Left renal cortex interstitium (tissue), 4 donors: ENCODE measurements around the gene TP53INP2. TPM values are rescaled to one million over a fixed set of nuclear protein-coding genes. Genes with fewer than 3 reads are reported as not detected.
"Not testable (repeated sequence)": the region's sequence is repeated elsewhere in the genome, so short reads cannot be mapped to it uniquely, and the experiment has no call there.

Experiments
- DNase-seq, 4 donors: peaks; one replicate each; pipeline ENCODE4 v3.0.0-alpha.2; 2013; ENCODE audit warnings: low read depth in 4 of 4, low spot score in 2 of 4, missing footprints in 1 of 4
- polyA plus RNA-seq, 4 donors: library from polyadenylated mRNA; unstranded; fragments of 120-200 nt; gene quantifications; one replicate each; pipeline ENCODE4 v1.2.1, GENCODE V29; 2013; ENCODE audit not compliant: insufficient read length in 4 of 4

TP53INP2 gene, protein sequence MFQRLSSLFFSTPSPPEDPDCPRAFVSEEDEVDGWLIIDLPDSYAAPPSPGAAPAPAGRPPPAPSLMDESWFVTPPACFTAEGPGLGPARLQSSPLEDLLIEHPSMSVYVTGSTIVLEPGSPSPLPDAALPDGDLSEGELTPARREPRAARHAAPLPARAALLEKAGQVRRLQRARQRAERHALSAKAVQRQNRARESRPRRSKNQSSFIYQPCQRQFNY
- 10 to 100 TPM; 11.0 to 14.9 (median 12.4) TPM for polyA plus RNA-seq

DNA sequence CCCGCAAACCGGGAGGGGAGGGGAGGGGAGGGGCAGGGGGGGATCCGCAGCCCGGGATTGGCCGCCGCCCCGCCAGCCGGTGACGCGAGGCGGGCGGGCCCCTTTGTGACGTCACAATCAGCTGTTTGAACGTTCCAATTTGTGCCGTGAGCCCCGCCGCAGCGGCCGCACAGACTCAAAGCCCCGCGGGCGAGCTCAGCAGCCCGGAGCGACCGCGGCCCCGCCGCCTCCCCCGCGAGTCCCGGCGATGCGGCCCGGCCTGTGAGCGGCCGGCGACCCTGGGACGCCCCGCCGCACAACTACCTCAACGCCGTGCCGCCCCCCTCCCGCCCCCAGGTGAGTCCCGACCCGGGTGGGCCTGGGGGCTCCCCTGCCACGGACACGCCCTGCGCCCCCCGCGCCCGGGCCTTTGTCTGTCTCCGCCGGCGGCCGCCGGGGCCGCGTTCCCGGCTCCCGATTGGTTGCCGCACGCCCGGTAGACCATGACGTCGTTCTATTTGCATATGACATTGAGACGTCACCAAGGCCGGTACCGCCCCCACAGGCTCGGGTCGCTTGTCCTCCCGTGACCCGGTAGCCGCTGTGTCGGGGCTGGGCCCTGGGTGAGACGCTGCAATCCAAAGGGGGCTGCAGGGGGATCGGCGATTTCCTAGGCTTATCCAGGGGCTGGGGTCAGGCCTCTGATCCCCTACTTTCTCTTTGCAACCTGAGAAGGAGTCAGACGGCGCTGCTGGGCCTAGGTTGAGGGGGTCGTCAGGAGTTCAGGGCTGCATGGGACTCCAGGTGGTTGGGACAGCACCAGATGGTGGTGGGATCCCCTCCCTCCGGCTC lies at the start of gene TP53INP2:
Gene TP53INP2, plus strand, starts transcription at position 168 of the 831 bp plus-strand sequence. CDS start 4,396 bp downstream, outside the sequence.
- DNase-seq: peak in 3 of 4 donors; percentile 67 to 80 (median 74)

DNA sequence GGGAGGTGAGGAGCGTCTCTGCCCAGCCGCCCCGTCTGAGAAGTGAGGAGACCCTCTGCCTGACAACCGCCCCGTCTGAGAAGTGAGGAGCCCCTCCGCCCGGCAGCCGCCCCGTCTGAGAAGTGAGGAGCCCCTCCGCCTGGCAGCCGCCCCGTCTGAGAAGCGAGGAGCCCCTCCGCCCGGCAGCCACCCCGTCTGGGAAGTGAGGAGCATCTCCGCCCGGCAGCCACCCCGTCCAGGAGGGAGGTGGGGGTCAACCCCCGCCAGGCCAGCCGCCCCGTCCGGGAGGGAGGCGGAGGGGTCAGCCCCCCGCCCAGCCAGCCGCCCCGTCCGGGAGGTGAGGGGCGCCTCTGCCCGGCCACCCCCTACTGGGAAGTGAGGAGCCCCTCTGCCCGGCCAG lies 45.5 kb upstream of the TP53INP2 start:
- DNase-seq: not testable (repeated sequence)

DNA sequence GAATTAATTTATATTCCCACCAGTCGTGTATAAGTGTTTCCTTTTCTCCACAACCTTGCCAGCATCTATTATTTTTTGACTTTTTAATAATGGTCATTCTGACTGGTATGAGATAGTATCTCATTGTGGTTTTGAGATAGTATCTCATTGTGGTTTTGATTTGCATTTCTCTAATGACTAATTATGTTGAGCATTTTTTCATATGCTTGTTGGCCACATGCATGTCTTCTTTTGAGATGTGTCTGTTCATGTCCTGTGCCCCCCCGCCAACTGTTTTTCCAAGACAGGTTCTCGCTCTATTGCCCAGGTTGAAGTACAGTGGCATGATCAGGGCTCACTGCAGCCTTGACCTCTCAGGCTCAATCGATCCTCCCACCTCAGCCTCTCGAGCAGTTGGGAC lies 42.3 kb upstream of the TP53INP2 start:
- DNase-seq: not testable (repeated sequence)

DNA sequence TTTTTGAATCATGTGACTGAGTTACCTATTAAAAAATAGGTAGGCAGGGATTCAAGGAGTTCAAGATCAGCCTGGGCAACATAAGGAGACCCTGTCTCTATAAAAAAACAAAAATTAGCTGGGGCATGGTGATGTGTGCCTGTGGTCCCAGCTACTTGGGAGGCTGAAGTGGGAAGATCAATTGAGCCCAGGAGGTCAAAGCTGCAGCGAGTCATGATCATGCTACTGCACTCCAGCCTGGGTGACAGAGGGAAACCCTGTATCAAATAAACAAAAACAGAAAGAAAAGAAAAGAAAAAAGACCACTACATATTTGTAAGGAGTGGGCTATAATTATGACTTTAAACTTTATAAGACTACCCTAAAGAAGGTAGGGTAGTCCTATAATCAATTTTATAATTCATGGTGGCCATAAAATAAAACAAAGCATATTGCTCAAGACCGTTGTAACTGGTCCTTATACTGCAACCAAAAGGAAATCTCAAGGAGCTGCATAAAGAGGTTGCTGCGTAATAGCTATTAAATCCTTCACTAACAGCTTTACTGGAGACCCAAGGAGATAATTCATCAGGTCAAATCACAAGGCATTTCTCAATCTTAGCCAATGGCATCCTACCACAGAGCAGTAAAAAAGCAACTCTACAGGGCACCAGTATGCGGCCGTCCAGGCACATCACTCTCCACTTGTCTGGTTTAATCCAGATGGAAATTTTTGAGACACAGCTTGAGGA lies 40.8 kb upstream of the TP53INP2 start:
- no peak for DNase-seq

DNA sequence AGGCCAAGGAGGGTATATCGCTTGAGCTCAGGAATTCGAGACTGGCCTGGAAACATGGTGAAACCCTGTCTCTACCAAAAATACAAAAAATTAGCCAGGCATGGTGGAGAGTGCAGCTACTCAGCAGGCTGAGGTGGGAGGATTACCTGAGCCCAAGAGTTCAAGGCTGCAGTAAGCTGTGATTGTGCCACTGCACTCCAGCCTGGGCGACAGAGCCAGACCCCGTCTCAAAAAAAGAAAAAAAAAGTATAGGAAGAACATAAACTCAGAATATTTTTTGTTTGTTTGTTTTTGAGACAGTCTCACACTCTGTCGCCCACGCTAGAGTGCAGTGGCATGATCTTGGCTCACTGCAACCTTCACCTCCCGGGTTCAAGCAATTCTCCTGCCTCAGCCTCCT lies 39.4 kb upstream of the TP53INP2 start:
- DNase-seq: not testable (repeated sequence)

DNA sequence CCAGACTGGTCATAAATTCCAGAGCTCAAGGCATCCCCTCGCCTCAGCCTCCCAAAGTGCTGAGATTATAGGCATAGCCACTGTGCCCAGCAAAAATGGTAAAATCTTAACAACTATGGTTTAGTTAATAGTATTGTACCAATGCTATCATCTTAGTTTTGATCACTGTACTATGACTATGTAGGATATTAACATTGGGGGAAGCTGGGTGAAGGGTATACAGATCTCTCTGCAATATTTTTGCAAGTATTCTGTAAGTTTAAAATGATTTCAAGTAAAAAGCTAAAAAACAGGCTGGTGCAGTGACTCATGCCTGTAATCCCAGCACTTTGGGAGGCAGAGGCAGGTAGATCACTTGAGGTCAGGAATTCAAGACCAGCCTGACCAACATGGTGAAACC lies 35.0 kb upstream of the TP53INP2 start:
- DNase-seq: no peak

DNA sequence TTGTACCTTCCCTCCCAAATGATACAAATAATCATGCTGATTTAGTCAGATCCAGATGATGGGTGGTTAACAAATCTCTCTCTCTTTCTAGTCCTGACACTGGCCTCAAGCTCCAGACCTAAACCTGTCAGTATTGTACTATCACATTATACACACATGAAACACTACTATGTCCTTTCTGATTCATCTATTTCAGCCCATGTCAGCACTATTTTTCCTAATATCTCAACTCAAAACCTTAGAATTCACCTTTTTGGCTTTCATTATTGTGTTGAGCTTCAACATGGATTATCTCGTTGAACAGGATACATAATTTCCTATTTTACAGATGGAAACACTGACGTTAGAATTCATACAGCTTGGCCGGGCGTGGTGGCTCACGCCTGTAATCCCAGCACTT lies 30.7 kb upstream of the TP53INP2 start:
- DNase-seq: no peak

DNA sequence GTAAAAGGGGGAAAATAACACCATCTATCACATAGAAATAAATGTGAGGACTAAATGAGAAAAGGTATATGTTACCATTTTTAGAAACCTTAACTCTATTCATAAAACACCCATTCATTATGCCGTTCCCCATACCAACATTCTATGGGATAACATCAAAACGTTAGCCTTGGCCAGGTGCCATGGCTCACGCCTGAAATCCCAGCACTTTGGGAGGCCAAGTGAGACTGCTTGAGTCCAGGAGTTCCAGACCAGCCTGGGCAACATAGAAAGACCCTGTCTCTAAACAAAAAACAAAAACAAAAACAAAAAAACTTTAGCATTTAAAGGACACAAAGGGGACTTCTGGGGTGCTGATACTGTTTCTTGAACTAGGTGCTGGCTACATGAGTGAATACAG lies 28.6 kb upstream of the TP53INP2 start:
- no peak for DNase-seq

DNA sequence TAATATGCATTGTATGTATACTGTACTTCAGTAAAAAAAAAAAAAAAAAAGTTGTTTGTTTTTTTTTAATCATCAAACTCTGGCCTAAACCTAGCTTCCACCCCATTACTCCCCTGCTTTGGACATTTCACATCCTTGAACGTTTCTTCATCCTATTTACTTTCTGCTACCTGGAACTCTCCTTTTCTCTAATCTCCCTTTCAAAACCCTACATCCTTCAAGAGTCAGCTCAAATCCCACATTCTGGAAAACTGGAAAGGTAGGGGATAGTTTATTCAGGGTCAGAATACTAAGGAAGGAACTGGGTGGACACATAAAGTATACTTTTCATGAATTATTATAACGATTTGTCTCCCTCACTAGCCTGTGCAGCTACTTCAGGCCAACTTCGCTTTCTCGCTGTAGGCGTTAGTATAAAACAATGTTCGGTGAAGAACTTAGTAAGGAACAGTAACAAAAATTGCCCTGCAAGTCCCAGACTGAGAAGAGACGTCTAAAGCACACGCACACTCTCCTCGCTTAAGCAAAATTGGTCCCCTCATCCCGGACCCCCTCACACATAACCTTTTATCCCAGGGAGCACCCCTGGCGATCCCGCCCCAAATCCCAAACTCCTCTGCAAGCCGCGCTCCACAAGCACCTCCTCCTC lies 28.0 kb upstream of the TP53INP2 start:
- DNase-seq: peak in 2 of 4 donors; percentile 31 to 37

DNA sequence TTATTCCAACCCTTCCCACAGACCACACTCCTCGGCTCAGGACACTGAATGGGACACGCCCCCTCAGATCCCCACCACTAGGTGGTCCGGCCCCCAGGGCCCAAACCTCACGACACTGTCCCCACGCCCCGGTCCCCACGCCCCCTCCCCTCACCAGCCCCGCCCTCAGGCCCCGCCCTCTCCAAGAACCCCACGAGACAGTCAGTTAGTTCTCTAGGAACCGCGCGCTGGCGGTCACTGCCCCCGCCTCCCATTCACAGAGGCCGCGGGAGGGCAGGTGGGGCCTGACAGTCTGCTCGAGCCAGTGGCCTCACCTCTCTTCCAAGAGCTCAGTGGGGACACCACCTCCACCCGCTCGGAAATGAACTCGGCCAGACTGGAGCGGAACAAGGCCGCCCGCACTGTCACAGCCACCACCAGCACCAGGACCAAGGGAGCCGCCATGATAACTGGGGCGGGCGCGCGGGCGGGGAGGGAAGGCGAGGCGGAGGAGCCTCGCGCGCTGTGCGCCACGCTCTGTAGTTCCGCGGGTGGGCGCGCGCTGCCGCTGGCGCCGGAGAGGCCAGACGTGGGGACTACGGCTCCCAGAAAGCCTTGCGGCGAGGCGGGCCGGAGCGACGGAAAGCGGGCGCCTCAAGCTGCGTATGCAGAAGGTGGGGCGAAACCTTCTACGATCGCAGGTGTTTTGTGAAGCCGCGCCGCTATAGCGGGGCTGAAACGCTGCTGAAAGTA lies 27.3 kb upstream of the TP53INP2 start, which contains the start of gene PIGU:
Gene PIGU, minus strand, starts transcription at position 451 of the 732 bp plus-strand sequence. Its CDS starts 7 bp downstream, at position 444.
- peak; percentile 75 to 93 (median 89) for DNase-seq

DNA sequence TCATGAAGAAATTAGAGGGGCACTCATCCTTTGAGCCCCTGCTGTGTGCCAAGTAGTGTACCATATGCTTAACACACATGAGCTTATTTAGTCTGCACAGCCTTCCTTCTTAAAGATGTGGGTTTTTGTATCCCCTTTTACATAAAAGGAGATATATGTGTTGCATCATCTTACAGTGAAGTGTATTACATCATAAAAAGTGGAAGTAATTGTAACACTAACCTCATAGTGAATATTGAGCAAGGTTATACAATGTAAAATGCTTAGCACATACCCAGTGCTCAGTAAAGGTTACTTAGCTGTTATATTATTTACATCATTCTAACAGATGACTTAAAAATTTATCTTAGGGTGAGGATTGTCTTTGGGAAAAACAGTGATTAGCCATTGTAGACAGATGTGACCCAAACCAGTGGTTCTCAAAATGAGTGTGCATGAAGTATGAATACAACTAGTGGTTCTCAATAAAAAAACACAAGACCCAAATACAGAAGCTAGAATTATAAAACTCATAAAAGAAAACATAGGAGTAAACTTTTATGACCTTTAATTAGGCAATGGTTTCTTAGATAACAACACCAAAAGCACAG lies 23.5 kb upstream of the TP53INP2 start:
- no peak for DNase-seq

DNA sequence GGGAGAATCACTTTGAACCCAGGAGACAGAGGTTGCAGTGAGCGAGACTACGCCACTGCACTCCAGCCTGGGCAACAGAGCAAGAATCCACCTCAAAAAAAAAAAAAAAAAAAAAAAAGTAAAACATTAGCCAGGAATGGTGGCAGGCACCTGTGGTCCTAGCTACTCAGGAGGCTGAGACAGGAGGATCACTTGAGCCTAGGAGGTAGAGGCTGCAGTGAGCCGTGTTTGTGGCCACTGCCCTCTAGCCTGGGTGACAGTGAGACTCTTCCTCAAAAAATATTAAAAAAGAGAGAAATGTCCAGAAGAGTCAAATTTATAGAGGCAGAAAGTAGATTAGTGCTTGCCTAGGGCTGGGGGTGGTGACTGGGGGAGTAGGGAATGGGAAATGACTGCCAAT lies 20.5 kb upstream of the TP53INP2 start:
- no peak for DNase-seq

DNA sequence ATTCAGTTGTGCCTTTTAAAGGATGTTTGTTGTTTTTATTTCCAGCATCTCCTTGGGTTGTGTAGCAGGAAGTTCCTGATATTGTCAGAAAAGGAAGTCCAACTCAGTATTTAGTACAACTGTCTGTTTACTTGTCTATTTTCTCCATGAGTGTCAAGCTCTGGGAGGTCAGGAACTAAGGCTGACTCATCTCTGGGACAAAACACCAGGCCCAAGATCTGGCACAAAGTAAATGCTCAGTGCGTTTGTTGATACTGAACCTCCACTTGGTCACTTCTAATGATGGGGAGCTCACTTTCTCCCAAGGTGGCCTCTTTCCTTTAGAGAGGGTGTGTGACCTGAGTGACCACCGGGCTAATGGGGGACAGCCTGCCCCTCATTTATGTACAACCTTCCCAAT lies 14.7 kb upstream of the TP53INP2 start:
- no peak for DNase-seq

DNA sequence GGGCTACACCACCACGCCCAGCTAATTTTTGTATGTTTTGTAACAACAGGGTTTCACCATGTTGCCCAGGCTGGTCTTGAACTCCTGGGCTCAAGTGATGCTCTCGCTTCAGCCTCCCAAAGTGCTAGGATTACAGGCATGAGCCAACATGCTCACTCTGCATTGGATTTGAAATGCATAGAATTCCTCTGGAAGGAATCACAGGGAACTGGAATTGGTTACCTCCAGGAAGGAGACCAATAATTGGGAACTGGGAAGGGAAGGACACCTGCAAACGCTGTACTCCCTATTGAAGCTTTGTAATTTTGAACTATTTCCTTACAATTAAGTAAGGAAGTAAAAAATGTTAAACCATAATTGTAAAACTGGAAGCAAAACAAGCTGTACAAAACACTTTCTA lies 12.3 kb upstream of the TP53INP2 start:
- DNase-seq: no peak

DNA sequence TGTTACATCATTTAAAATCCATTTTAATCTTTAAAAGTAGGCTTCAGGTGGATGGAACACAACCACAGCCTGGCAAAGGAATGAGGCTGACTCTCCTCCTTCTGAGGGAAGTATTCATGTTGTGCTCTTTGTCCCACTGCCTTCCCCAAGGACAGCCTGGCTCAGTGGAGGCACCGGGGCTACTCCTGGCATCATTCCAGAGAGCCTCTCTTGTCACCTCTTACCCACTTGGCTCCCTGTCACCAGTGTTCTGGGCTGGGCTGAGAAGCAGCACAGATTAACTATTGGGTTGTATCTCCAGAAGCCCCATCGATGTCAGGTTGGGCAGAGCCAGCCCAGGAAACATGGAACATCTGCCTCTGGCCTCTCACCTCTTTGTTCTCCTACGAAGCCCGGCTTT lies 10.7 kb upstream of the TP53INP2 start:
- DNase-seq: no peak

DNA sequence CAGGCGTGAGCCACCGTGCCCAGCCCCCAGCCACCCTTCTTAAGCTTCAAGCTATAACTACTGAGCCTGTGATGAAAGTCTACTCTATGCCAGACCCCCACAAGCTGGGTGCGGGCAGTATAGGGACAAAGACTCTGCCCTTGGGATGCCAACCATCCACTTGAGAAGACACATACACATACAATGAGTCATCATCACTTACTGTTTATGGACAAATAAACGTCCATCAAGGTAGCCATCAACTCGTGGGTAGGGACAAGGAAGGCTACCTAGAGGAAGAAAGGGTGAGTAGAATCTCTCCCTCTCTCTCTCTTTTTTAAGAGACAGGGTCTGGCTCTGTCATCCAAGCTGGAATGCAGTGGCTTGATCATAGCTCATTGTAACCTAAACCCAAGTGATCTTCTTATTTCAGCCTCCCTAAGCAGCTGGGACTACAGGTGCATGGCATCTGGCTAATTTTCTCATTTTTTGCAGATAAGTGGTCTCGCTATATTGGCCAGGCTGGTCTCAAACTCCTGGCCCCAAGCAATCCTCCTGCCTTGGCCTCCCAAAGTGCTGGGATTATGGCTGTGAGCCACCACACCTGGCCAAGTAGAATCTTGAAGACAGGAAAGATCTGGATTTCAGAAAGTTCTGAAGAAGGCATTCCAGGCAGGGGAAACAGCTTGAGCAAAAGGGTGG lies 2.6 kb upstream of the TP53INP2 start:
- DNase-seq: no peak

DNA sequence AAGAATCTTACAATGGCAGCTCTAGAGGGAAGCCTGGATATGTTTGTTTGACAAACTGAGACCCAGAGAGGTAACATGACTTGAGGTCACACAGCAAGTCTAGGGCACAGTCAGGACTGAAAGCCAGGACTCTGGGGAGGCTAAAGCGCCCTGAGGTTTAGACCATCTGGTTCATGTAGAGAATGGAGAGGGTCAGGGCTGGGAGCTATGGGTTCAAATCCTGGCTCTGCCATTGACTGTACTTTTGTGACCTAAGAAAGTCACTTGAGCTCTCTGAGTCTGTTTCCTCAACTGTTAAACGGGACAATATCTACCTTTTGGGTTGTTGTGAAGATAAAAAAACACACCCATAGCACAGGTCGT lies 1.1 kb upstream of the TP53INP2 start:
- no peak for DNase-seq

DNA sequence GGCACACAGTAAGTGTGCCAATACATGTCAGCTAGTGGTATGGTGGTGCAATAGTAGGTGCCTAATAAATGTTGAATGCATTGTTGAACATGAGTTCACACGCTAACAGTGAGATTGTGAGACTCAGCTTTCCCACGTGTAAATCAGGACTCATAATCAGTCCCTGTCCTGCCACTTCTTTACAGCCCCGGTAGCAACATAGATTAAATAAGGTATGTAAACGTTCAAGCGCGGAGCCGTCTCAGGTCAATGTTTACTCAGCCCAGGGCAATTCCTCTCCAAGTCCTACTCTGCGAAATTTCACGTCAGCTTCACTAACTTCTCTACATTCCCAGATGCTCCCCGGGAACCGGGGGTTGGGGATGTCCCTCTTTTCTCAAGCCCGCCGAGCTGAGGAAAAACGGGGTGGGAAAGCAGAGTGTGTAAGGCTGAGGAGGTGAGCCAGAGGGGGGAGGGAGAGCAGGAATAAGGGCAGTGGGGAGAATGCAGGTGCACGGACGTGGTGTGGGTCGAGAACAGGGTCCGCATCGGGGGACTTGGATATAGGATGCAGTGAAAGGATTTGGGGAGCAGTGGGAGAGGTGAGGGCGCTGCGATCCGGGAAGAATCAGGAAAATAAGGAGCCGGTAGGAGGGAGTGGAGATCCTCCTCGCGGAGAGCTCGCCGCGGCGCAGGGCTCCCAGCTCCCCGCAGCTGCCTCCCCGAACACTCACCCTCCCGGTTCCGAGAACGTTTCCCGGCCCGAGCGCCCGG lies 544 bp upstream of the TP53INP2 start:
- DNase-seq: peak in 3 of 4 donors; percentile 22 to 34 (median 31)
